ENCODE results near the gene LAMC3. TPM values are rescaled to one million over a fixed set of nuclear protein-coding genes. Genes with fewer than 3 reads are reported as not detected.

Gene LAMC3
- total RNA-seq, 1 experiment from 2014 or later: not detected

DNA sequence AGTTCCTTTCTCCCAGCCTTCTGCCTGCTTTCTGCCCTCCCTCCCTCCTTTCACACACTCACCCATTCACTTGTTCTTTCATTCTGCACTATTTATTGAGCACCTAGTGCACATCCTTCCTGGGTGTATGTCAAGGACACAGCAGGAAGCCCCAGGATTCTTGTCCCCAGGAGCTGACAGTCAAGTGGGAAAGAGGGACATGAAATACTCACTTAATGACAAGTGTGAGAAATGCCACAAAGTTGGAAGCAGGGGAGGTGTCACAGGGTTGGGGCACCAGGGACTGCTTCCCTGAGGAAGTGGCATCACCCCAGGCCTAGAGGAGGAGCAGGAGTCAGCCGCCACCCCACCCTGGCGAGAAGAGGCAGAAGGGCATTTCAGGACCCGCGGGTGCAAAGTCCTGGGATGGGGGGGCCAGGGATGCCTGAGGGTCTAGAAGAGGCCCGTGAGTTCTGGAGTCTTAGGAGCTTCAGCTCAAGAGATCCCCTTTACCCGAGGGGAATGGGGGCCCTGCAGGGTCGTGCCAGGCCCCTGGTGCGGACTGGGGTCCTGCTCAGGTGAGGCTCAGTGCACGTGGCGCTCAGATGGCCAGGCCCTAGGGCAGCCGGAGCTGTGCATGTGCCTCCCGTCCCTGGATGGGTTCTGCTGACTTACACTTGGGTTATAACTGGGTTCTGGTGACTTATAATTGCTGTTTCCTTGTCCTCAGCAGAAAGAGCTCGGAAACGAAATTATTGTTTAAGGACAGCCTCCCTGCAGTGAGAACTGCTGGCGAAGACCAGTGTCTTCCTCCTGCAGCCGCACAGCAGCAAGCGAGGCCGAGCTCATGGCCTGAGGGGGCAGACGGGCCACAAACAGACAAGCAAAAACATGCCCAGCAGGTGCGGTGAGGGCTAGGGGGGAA, 16.9 kb upstream of the LAMC3 start:
- no peak overlapping the region for H3K4me3 Mint-ChIP-seq (ENCODE audit: unreplicated experiment)
- BruUV-seq (replicated peaks): no TSS peak

DNA sequence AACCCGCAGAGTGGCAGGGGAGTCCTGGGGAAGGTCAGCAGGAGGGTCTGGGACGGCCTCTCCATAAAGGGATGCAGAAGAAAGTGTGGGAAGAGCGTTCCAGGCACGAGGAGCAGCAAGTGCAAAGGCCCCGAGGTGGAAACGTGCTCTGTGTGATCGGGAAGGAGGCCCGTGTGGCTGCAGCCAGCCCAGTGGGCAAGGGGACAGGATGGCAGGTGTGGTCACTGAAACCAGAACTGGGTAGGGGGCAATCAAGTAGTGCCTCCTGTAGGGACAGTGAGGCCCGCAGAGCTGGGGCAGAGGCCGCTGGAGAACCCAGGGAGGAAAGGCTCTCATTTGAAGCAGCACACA, 16.3 kb upstream of the LAMC3 start:
- DNase-seq (ENCODE audit: unreplicated experiment): no peak
- ChIA-PET CTCF (interaction anchor here (0.6 to 1.0 kb wide), 3 partner anchors 54 to 123 kb away, joined by 3 to 5 read pairs (median 4); no protein-coding TSS in a partner anchor), POLR2A (no interaction called here)
- Mint-ChIP-seq H3K9me3 (ENCODE audit: unreplicated experiment) (no peaks in the 10 kb centered on the region), H3K27ac (ENCODE audit: low read depth, unreplicated experiment) (no peak overlapping the region), H3K36me3 (ENCODE audit: insufficient read depth, unreplicated experiment) (no peaks in the 10 kb centered on the region), H3K27me3 (ENCODE audit: insufficient read depth, unreplicated experiment) (no peaks in the 10 kb centered on the region), H3K4me1 (ENCODE audit: insufficient read depth, unreplicated experiment) (peaks cover 10% of the 10 kb centered on the region), H3K4me3 (ENCODE audit: unreplicated experiment) (no peak overlapping the region)
- intact Hi-C loops (cut with micrococcal nuclease): no loop called here
- BruUV-seq (replicated peaks): no TSS peak
- TF ChIP-seq, protein P1, sequence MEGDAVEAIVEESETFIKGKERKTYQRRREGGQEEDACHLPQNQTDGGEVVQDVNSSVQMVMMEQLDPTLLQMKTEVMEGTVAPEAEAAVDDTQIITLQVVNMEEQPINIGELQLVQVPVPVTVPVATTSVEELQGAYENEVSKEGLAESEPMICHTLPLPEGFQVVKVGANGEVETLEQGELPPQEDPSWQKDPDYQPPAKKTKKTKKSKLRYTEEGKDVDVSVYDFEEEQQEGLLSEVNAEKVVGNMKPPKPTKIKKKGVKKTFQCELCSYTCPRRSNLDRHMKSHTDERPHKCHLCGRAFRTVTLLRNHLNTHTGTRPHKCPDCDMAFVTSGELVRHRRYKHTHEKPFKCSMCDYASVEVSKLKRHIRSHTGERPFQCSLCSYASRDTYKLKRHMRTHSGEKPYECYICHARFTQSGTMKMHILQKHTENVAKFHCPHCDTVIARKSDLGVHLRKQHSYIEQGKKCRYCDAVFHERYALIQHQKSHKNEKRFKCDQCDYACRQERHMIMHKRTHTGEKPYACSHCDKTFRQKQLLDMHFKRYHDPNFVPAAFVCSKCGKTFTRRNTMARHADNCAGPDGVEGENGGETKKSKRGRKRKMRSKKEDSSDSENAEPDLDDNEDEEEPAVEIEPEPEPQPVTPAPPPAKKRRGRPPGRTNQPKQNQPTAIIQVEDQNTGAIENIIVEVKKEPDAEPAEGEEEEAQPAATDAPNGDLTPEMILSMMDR (IDR thresholded peaks at IDR 0.05; ENCODE audit: unreplicated experiment): no peak

More for the DNA sequence above, 16.9 kb upstream of the LAMC3 start:
- intact Hi-C loops (cut with micrococcal nuclease): no loop called here
- TF ChIP-seq, protein P1 (IDR thresholded peaks at IDR 0.05; ENCODE audit: unreplicated experiment): no peak
- H3K27ac Mint-ChIP-seq (ENCODE audit: low read depth, unreplicated experiment): no peak overlapping the region
- no peaks in the 10 kb centered on the region for H3K36me3 Mint-ChIP-seq (ENCODE audit: insufficient read depth, unreplicated experiment)
- no peaks in the 10 kb centered on the region for H3K27me3 Mint-ChIP-seq (ENCODE audit: insufficient read depth, unreplicated experiment)
- peaks cover 10% of the 10 kb centered on the region for H3K4me1 Mint-ChIP-seq (ENCODE audit: insufficient read depth, unreplicated experiment)
- POLR2A ChIA-PET: no interaction called here
- H3K9me3 Mint-ChIP-seq (ENCODE audit: unreplicated experiment): no peaks in the 10 kb centered on the region
- DNase-seq (ENCODE audit: unreplicated experiment): no peak
- CTCF ChIA-PET: interaction anchor here (0.6 to 1.0 kb wide), 3 partner anchors 54 to 281 kb away, joined by 3 to 5 read pairs (median 3); no protein-coding TSS in a partner anchor

DNA sequence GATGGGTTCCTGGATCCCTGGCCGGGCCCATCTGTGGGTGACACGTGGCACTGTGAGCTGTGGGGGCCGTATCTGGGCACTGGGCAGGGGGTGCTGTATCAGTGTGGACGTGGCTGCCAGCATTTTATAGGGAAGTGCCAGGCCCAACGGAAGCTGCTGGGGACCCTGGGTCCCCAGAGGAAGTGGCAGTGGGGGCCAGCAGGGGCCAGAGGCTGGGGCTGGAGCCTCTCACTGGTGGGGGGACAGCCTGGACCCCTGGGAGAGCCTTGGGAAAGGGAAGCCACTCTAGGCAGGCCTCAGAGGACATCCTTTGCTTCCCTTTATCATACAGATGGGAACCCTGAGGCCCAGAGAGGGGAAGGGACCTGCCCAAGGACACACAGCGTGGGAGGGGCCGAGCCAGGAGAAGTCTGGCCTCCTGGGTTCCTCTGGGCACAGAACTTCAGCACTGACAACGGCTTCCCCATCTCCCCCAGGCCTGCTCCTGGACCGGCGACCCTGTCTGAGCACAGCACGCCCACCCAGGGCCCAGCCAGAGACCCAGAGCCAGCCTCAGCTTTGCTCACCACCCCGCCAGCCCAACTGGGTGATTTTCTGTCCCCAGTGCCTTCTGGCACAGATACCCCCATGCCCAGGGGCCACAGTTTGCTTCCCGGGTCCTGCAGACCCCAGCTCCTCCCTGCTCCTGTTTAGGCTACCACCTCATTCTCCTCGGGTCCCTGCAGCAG, 15.5 kb upstream of the LAMC3 start:
- TF ChIP-seq, protein P1 (IDR thresholded peaks at IDR 0.05; ENCODE audit: unreplicated experiment): no peak
- DNase-seq (ENCODE audit: unreplicated experiment): no peak
- Mint-ChIP-seq H3K27ac (ENCODE audit: low read depth, unreplicated experiment) (no peak overlapping the region), H3K9me3 (ENCODE audit: unreplicated experiment) (no peaks in the 10 kb centered on the region), H3K4me3 (ENCODE audit: unreplicated experiment) (no peak overlapping the region), H3K4me1 (ENCODE audit: insufficient read depth, unreplicated experiment) (peaks cover 10% of the 10 kb centered on the region), H3K36me3 (ENCODE audit: insufficient read depth, unreplicated experiment) (no peaks in the 10 kb centered on the region), H3K27me3 (ENCODE audit: insufficient read depth, unreplicated experiment) (peaks cover 2% of the 10 kb centered on the region)
- CTCF ChIA-PET: interaction anchor here (0.5 to 0.6 kb wide), 2 partner anchors 19 to 62 kb away, joined by 4 to 5 read pairs; no protein-coding TSS in a partner anchor
- intact Hi-C loops (cut with micrococcal nuclease): no loop called here
- BruUV-seq (replicated peaks): no TSS peak
- POLR2A ChIA-PET: no interaction called here

All from MCF 10A (cell line).